GM18499 (cell line): ENCODE data around the gene CLCA2.
A peak's percentile ranks its signal among the peaks of the same experiment; 100 is the strongest.

Experiments used
- ATAC-seq: cut with Tn5 transposase; IDR thresholded peaks from one replicate; pipeline ENCODE4 v1.9.1; 2021; ENCODE audit warnings: moderate number of reproducible peaks; ENCODE audit not compliant: insufficient read depth, unreplicated experiment

CLCA2 gene

DNA sequence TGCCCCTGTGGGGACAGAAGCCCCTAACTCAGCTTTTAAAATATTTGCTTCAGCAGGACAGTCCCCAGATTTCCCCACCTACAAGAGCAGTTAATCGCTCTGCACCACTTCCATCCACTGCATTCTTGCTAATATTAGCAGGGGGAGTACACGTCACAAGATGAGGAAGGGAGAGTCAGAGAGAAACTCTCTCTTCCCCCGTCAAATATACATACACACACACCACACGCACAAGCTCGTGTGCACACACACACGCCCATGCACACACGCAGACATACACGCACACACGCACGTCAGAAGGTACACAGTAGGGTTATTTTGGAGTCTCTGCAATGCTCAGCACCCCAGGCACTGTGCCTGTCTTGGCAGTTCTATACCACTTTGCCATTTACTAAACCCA, 46.9 kb downstream of the CLCA2 start:
- ATAC-seq = no peak

DNA sequence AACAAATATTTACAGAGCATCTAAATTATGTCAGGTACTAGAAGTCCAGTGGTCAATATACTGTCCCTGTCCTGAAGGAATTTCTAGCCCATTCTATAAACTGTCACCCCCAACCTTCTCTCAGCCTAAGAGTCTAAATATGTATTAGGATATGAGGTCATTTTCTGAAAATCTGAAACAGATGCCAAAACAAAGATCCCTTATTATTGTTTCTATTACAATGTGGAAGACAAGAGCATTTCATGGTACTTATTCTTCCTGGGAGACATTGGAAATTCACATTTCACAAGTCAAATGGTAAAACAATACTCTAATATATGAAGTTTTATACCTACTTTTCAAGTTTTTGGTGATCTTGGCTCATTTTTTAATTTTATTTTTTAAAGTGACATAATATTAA, 47.3 kb downstream of the CLCA2 start:
- ATAC-seq = no peak

DNA sequence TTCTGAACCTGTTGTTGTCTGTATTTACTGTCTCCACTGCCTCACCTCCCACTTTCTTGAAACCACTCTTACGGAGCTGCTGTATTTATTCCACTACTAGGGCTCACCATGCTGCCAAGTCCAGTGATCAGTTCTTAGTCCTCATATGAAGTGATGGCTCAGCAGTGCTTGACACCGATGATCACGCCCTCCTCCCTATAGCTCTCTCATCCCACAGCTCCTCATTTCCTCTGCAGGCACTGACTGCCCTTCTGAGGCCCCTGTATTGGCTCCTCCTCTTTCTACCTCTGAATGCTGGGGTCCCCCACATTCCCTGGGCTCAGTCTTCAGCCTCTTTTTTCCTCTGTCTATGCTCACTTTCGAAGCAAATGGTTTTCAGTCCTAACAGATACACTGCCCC, 48.2 kb downstream of the CLCA2 start:
- ATAC-seq = no peak

DNA sequence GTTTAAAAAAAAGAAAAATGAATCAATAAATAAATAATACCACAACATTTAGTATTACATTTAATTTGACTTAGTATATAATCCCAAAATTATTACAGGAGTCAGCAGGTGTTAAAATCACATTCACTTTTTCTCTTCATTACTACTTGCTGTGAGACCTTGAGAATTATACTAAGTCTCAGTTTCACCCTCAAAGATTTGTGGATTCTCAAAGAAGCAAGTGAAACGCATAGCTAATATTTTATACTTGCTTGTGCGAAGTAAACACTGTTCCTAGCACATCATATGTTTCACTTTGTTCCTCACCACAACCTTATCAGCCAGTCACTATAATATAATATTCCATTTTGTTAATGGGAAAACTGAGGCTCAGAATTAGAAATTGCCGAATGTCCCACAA, 48.8 kb downstream of the CLCA2 start:
- ATAC-seq = no peak

DNA sequence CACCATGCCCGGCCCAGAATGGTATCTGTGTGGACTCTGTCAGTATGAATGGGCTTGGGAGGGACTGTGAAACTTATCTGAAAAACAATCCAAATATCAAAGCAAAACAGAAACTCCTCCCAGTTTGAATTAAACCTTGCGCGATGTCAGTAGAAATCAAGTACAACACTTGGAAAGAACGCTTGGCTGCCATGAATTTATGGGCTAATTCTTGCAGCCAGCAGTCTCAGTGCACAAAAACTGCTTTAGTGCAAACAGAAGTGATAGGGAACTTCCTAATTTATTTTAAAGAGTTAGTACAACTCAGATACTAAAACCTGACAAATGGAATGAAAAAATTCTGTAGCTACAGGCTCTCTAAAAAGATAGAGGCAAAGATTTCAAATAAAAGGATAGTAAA, 53.3 kb downstream of the CLCA2 start:
- no peak for ATAC-seq

DNA sequence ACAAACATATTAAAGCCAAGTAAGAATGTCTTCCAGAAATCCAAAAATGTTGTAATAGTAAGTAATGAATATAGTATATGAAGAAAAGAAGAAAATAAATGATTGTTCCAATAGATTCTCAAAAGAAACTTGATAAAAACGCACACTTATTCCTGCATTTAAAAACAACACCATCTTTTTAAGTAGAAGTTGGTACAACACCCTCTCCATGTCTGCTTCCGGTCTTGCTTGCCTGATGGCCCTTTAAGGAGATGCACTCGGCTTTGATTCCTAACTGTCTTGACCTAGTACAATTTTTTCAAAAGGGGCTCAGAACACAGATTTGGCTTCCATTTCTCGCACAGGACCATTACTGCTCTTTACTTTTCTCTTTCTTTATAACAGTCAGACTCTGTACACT, 53.7 kb downstream of the CLCA2 start:
- ATAC-seq = no peak

DNA sequence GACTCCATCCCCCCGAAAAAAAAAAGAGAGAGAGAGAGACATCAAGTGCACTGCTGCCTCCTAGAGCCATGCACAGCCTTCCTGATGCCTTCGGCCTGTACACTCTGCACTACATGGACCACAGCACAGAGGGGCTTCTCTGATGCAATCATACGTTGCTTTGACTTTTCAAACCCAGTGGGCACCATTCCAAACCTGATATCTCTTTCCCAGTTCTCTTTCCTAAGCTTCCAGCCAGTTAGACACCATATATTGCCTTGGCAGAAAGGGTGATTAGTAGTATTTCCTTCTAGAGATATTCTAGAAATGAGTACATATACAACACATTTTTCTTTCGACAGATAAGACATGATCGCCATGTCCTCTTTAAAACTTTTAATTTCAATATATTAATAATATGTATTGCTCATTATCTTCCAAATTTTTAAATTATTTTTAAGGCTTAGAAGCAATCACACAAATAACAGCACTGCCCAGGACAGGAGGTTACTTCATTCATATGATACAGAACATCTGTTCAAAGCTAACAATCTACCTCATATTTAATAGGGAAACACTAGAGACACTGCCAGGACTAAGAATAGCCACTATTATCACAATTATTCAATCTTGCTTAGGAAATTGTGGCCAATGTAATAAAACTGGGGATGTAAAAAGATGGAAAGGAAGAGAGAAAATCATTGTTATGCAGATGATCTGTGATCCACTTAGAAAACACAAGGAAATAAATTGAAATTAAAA, 54.6 kb downstream of the CLCA2 start:
- ATAC-seq = no peak

DNA sequence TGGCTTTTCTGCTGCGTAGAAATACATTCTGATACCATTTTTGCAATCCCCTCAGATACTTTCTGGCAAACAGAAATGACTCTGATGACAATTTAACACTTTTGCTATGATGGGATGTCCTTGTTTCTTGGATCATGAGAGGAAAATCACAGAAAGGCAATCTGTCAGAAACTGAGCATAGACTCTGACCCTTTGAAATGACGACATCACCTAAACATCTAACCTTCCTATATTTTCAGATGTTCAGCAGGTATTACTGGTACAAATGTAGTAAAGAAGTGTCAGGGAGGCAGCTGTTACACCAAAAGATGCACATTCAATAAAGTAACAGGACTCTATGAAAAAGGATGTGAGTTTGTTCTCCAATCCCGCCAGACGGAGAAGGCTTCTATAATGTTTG, 58.0 kb downstream of the CLCA2 start:
- ATAC-seq = no peak

DNA sequence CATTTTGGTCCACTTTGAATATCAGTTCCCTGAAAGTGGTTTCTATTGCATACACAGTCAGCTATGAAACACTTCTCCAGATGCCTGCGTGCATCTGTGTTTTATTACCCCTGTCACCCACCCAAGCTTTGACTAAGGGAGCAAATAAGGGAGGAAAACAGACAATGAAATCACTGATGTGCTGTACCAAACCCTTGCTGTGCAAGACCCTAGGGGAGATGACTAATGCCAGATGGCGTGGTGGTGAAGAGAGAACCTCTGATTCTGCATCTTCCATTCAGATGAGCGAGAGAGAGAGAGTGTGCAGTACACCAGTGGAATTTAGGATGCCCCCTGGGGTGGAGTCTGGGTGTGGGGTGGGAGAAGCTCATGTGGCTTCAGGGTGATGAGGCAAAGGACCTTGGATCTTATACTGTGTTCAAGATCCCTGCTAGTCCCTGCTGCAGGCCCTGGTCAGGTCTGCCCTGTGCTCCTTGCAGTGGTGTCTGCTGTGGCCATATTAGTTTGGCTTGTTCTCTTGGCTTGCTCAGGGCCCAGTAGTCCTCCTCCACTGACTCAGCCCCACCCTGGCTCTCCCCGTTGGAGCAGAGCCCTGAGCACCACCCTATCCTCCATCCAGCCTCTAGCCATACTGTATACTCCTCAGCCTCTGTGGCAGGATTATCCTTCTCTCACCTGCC, 63.3 kb downstream of the CLCA2 start:
- ATAC-seq = no peak

DNA sequence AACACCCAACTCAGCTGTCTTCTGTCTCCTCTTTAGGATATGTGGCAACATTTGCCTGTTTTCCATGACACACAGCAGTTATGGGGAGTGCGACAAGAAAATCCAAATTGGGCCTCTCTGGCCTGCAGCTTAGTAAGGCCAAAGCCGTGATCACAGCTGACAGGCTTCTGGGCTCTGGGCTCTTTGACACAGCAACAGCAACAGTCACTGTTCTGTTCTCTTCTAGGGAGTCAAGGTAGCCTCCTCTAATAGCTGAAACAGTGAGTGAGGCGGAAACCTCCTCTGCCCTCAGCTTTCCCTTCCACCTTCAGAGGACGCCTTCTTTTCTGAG, 63.8 kb downstream of the CLCA2 start:
- no peak for ATAC-seq

DNA sequence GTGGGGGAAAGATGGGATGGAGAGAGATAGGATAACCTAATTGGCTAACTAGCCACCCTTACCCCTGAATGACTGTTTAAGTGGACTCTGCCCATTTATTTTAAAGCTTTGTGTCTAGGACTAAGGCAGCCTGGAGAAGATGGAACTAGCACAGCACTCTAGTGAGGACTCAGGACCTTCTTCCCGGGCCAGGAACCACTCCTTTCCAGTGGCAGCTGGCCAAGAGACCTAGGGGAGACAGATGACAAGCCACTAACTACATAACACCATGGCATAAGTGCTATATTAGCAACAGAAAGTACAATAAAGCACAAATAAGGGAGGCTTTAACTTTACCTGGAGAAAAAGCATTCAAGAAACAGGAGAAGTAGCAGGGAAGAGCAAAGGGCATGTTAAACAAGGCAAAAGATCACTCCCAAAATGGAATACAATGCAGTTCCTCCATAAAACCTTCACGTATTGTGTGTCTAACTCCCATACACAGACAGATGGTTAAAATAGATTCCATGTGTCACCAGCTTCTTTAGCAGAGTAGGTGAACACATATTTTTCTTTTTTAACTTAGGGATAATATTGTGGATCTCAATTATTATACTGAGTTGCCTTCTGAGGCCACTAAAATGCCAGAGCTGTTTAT, 65.4 kb downstream of the CLCA2 start:
- ATAC-seq = no peak

DNA sequence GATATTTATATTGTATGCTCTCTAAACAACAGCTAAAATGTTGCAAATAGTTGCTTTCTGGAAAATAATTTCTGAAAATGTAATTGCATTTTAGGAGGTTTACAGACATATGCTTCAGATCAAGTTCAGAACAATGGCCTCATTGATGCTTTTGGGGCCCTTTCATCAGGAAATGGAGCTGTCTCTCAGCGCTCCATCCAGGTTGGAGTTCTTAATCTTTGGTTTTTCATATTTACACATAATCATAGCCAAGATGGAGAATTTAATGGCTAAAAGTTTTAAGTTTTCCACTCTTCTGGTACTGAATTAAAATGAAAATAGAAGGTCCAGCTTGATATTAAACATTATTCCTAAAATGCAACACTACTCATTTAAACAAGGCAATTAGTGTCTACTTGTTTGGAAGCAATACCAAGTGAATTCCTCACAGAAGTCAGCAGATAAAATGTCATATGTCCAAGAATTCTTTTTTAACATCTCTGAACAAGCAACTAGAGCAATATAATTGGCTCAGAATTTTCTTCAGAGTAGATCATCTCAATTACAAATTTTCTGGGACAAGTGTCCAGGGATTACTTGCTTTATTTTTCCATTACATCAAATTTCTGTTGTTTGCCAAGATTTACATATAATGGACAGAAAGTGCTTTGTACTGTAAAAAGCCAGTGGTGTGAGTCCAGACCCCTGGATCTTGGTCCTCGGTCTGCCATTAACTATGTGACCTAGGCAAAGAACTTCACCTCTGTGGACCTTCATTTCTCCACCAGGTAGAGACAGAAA, 67.4 kb downstream of the CLCA2 start:
- ATAC-seq = no peak

DNA sequence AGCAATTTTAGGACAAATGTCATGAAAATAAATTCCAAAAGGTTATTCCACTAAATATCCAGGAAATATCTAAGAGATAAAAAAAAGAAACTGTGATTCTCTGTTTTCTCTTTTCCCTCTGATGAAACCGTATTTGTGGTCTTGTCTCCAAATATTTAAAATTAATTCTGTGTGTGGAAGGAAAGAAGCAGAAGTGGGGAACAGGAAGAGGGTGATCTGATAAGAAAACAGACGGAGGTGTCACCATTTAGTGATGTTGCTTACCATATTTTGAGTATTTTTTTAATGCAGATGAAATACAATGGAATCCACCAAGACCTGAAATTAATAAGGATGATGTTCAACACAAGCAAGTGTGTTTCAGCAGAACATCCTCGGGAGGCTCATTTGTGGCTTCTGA, 74.3 kb downstream of the CLCA2 start:
- no peak for ATAC-seq

DNA sequence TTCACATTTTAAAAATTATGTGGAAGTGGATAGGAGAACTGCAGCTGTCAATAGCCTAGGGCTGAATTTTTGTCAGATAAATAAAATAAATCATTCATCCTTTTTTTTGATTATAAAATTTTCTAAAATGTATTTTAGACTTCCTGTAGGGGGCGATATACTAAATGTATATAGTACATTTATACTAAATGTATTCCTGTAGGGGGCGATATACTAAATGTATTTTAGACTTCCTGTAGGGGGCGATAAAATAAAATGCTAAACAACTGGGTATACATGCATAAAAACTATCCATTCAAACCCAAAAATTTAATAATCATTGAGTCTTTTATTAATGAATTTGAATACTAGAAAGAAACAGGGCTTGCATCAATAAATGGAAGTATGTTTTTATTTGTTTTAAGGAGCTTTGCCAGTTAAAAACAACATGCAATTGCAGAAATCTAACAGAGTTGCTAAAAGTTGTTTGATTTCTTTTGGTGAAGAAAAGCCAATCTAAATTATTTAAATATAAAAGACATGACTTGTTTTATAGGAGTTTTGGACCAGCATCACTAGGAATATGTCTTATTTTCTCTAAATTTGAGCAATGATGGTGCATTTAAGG, 76.1 kb downstream of the CLCA2 start:
- ATAC-seq = no peak

DNA sequence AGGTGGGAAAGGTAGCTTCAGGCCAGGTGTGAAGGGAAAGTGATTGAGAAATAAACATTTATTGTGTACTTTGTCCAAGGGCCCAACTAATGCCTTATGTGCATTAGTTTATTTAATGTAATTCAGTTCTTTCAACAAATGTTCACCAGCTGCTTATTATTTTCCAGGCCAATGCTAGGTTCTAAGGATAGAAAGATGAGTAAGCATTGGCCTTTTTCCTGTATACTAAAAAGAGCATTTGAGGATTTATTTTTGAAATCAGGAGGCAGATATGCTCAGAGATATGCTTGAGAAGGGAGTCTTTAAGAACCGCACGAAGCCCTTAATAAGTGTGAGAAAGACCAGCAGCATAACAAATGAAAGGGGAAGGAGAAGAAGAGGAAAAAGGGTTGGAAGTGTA, 76.7 kb downstream of the CLCA2 start:
- no peak for ATAC-seq

DNA sequence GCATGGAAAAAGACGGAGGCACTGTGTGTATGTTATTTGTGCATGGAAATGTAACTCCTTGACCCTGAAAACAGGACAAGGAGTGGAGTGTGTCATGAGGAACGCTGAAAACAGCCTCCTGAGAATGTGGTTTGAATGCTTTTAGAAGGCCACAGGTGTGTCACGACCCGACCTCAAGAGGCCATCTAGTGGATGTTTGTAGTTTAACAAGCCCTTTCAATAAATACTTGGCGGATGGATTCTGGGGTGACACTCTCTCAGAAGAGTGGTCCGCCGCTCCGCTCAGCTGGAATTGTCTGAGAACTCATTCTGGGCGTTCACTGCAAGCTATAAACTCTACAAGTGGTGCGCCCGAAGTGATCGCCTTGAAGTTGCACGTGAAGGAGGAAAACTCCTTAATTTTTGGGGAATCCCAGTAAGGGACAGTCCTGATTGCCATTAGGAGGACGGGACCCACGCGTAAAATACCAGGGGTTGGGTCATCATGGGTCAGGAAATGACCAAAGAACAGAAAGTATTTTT, 78.2 kb downstream of the CLCA2 start:
- ATAC-seq = peak; percentile 60

DNA sequence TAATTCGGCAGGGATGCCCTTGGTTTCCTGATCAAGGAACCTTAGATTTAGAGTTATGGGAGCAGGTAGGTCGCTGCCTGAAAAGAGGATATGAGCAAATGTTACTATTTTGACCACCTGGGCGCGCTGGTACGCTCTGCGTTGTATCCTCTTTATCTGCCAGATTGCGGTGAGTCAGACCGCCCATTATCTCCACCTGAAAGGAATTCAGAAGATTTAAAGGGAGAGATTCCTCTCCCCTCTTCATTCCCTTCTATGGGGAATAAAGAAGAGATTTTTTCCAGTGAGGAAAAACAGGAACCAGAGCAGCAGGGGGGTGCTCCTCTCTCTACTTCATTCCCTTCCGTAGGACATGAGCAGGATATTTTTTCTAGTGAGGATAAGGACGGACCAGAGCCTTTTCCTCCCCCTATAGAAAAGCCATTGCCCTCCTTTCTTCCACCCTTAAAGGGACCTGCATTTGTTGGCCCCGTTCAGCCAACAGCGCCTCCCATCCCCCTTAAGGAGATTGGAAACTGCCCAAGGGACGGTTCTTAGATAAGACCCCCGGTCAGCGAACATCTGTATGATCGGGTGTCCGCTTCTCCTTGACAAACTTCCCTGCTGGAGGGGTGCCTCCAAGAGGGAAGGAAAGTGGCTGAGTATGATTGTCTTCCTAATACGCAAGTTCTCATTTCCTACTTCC, 78.9 kb downstream of the CLCA2 start:
- ATAC-seq = no peak

DNA sequence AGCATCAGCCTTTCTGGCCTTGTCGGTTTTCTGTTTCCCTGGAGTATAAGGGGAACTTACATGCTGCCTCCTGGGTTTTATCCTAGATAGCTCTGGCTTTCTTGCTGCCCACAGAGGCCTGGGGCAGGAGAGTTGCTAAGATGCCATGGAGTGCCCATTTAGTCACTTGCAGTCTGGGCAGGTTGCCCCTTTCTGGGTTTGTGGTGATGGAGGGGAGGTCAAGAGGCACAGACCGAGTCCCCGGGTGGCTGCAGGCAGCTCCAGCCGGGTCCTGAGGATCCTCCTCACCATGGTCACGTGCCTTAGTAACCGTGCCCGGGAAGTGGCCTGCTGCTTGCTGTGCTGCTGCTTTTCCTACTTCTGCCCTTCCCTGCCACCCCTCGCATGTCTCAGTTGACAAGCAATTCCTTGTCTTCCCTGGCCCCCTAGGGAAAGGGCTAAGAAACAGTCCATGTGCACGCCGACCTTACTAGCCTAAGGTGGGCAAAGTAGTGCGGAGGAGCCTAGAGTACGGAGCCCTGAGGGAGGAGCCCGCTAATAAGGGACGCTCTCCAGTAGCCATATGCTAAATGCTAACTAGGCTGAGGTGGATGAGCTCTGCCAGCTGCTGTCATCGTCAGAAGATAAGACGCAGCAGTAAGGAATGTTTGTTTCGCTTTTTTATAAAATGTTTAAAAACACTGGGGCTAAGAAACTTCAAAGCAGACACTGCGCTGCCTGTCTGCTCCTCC, 79.6 kb downstream of the CLCA2 start:
- no peak for ATAC-seq

DNA sequence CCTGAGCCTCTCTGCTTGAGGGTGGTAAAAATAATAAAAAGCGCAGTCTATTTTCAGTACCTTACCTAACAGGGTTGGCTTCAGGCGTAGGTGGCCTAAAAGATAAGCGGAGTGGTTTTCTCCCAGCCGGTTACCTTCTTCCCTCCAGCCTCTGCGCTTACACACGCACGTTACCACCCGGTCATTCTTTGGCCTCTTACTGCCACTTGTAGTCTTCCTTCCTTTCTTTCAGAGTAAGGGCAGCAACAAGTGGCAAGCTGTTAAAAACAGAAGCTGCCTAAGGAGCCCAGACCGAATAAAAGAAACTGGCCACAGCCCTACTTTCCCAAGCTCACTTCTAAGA, 80.1 kb downstream of the CLCA2 start:
- ATAC-seq = no peak
